Panc1 (cell line): ENCODE data around the gene OR2AE1. TPM values are rescaled to one million over a fixed set of nuclear protein-coding genes. Genes with fewer than 3 reads are reported as not detected.

ENCODE experiments used
- ATAC-seq: fragments of 200-7000 bp; cut with Tn5 transposase; 2 replicates; pipeline ENCODE4 v1.9.1; 2020; ENCODE audit warnings: mild to moderate bottlenecking, moderate library complexity
- BruUV-seq: library from RNA; stranded (reverse); fragments of 400-500 nt; replicated peaks from 2 replicates; lab custom pipeline; 2021; lab: Mats Ljungman, UMichigan
- CTCF ChIA-PET: fragments of 300-600 bp; sonication (Branson Sonifier 250); formaldehyde crosslinking; loops from one replicate; lab custom pipeline; 2022; ENCODE audit warnings: antibody characterized with exemption; lab: Charles Lee
- POLR2A ChIA-PET: fragments of 300-600 bp; sonication (Branson Sonifier 250); formaldehyde crosslinking; loops from one replicate; lab custom pipeline; 2022; ENCODE audit warnings: antibody characterized with exemption; lab: Charles Lee
- DNase-seq: peaks from one replicate; pipeline ENCODE4 v3.0.0-alpha.2; 2010; ENCODE audit warnings: low read depth, low spot score
- H3K27ac ChIP-seq: 2 replicates; pipeline ENCODE4 v1.5.1; 2011; ENCODE audit warnings: mild to moderate bottlenecking, low read length, inconsistent platforms
- H3K27me3 ChIP-seq: fragments of 200-500 bp; sonication (Bioruptor generic); 2 replicates; pipeline ENCODE4 v1.6.0; 2014; ENCODE audit warnings: low read length, inconsistent platforms; ENCODE audit not compliant: control insufficient read depth, insufficient read depth
- H3K36me3 ChIP-seq: fragments of 200-500 bp; sonication (Bioruptor generic); 2 replicates; pipeline ENCODE4 v1.5.1; 2014; ENCODE audit warnings: inconsistent platforms, mild to moderate bottlenecking, low read length, moderate library complexity; ENCODE audit not compliant: control insufficient read depth, insufficient read depth
- H3K4me1 ChIP-seq: 2 replicates; pipeline ENCODE4 v1.5.1; 2011; ENCODE audit warnings: inconsistent platforms, mild to moderate bottlenecking, low read length, moderate library complexity; ENCODE audit not compliant: control insufficient read depth, insufficient read depth
- H3K4me3 ChIP-seq, 2 experiments: 2 replicates each; pipeline ENCODE4 v1.5.1; 2011 to 2012; ENCODE audit warnings: low read depth in 2 of 2, low read length in 2 of 2, mild to moderate bottlenecking in 2 of 2, inconsistent platforms in 1 of 2, moderate library complexity in 1 of 2
- H3K9me3 ChIP-seq: fragments of 200-500 bp; sonication (Bioruptor generic); 2 replicates; pipeline ENCODE4 v1.5.1; 2014; ENCODE audit warnings: low read depth, mild to moderate bottlenecking, inconsistent platforms, low read length, moderate library complexity; ENCODE audit not compliant: control insufficient read depth, insufficient read depth
- POLR2AphosphoS5 ChIP-seq: IDR thresholded peaks from 2 replicates; pipeline ENCODE4 v1.6.1; 2012; ENCODE audit warnings: mild to moderate bottlenecking, low read depth, low read length, moderate library complexity
- SIN3A ChIP-seq: IDR thresholded peaks from 2 replicates; pipeline ENCODE4 v1.6.1; 2012; ENCODE audit warnings: low read depth, mild to moderate bottlenecking, low read length, moderate library complexity, borderline replicate concordance; ENCODE audit not compliant: insufficient read depth
- TCF7L2 ChIP-seq: IDR thresholded peaks from 2 replicates; pipeline ENCODE4 v1.6.1; 2011; ENCODE audit warnings: mild to moderate bottlenecking, low read depth, low read length, inconsistent platforms
- in situ Hi-C: cut with HindIII; loops from 2 replicates; pipeline ENCODE4 v1.10.0; 2016; ENCODE audit warnings: low sequenced_read_pairs, low pct_unique_long_range_greater_than_20kb
- intact Hi-C: fragments of 100-400 bp; cut with micrococcal nuclease; formaldehyde crosslinking; loops from one replicate; pipeline ENCODE4 v1.10.0; 2022; ENCODE audit not compliant: unreplicated experiment
- total RNA-seq: library from RNA; stranded (reverse); gene quantifications from one replicate; pipeline ENCODE4 v1.2.1, GENCODE V29; 2021; ENCODE audit not compliant: unreplicated experiment
- TF ChIP-seq, protein P1 (sequence below), 2 experiments: IDR thresholded peaks; 2 replicates each; pipeline ENCODE4 v1.6.1; 2011 to 2012; ENCODE audit warnings: low read depth in 2 of 2, control low read depth in 1 of 2, low read length in 1 of 2, mild to moderate bottlenecking in 1 of 2, moderate library complexity in 1 of 2; ENCODE audit not compliant: insufficient read depth in 1 of 2
- TF ChIP-seq, protein P2 (sequence below): fragments of 450-650 bp; IDR thresholded peaks from 2 replicates; pipeline ENCODE4 v1.5.1; 2017; ENCODE audit warnings: mild to moderate bottlenecking

Gene OR2AE1
- total RNA-seq, 1 experiment from 2014 or later: not detected

DNA sequence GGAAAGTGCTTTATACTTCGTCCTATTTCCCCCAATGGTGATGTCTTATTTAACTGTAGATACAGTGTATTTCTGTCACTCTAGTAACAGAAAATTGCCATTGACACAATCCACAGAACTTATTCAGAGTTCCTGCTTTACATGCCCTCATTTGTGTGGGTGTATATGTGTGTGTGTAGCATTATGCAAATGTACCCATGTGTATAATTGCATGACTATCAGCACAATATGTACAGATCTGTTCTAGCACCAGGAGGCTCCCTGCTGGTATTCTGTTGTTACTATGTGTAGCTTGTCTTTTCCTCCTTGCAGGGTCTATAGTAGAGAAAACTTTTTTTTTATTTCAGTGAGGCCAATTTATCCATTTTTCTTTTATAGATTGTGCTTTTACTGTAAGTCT is 32.5 kb downstream of the OR2AE1 start:
- peaks cover 17% of the 10 kb centered on the region for H3K27me3 ChIP-seq
- no peaks in the 10 kb centered on the region for H3K4me1 ChIP-seq
- ATAC-seq: no peak
- H3K27ac ChIP-seq: no peak overlapping the region
- in situ Hi-C loops: no loop called here
- intact Hi-C loops: no loop called here
- H3K36me3 ChIP-seq: no peaks in the 10 kb centered on the region
- ChIA-PET CTCF (interaction anchor here (0.5 kb wide), 1 partner anchor 338 kb away, joined by 3 read pairs; no protein-coding TSS in a partner anchor), POLR2A (no interaction called here)
- no TSS peak for BruUV-seq
- DNase-seq: no peak
- H3K4me3 ChIP-seq: no peak overlapping the region
- H3K9me3 ChIP-seq: no peaks in the 10 kb centered on the region
- TF ChIP-seq POLR2AphosphoS5 (no peak), SIN3A (no peak), TCF7L2 (no peak)
- TF ChIP-seq, protein P1, sequence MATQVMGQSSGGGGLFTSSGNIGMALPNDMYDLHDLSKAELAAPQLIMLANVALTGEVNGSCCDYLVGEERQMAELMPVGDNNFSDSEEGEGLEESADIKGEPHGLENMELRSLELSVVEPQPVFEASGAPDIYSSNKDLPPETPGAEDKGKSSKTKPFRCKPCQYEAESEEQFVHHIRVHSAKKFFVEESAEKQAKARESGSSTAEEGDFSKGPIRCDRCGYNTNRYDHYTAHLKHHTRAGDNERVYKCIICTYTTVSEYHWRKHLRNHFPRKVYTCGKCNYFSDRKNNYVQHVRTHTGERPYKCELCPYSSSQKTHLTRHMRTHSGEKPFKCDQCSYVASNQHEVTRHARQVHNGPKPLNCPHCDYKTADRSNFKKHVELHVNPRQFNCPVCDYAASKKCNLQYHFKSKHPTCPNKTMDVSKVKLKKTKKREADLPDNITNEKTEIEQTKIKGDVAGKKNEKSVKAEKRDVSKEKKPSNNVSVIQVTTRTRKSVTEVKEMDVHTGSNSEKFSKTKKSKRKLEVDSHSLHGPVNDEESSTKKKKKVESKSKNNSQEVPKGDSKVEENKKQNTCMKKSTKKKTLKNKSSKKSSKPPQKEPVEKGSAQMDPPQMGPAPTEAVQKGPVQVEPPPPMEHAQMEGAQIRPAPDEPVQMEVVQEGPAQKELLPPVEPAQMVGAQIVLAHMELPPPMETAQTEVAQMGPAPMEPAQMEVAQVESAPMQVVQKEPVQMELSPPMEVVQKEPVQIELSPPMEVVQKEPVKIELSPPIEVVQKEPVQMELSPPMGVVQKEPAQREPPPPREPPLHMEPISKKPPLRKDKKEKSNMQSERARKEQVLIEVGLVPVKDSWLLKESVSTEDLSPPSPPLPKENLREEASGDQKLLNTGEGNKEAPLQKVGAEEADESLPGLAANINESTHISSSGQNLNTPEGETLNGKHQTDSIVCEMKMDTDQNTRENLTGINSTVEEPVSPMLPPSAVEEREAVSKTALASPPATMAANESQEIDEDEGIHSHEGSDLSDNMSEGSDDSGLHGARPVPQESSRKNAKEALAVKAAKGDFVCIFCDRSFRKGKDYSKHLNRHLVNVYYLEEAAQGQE (IDR thresholded peaks at IDR 0.05; ENCODE audit: insufficient read depth in 1 of 2, low read depth in 2 of 2, low read length in 1 of 2): no peak
- TF ChIP-seq, protein P2, sequence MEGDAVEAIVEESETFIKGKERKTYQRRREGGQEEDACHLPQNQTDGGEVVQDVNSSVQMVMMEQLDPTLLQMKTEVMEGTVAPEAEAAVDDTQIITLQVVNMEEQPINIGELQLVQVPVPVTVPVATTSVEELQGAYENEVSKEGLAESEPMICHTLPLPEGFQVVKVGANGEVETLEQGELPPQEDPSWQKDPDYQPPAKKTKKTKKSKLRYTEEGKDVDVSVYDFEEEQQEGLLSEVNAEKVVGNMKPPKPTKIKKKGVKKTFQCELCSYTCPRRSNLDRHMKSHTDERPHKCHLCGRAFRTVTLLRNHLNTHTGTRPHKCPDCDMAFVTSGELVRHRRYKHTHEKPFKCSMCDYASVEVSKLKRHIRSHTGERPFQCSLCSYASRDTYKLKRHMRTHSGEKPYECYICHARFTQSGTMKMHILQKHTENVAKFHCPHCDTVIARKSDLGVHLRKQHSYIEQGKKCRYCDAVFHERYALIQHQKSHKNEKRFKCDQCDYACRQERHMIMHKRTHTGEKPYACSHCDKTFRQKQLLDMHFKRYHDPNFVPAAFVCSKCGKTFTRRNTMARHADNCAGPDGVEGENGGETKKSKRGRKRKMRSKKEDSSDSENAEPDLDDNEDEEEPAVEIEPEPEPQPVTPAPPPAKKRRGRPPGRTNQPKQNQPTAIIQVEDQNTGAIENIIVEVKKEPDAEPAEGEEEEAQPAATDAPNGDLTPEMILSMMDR: no peak

DNA sequence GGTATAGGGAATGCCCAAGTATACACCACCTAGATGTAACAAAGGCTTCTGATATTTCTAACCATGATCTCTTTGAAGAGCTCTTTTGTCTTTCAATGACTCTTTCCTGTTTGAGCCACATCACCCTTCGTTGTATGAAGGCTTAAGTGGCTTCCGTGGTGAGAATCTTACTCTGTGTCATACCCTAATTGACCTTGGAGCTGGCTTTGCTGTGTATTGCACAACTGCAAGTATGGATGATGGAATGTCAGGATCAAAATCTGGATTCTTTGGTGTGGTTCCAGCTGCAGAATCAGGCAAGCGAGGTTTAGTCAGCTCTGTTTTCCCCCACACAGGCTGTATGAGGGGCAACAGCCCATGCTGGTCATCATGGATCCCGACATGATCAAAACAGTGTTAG is 33.0 kb downstream of the OR2AE1 start:
- ATAC-seq (no peak), DNase-seq (no peak)
- Histone ChIP-seq H3K4me1 (no peaks in the 10 kb centered on the region), H3K36me3 (no peaks in the 10 kb centered on the region), H3K27ac (no peak overlapping the region), H3K27me3 (peaks cover 17% of the 10 kb centered on the region), H3K4me3 (no peak overlapping the region), H3K9me3 (no peaks in the 10 kb centered on the region)
- no peak for TF ChIP-seq POLR2AphosphoS5
- TF ChIP-seq, protein P2: no peak
- TF ChIP-seq, protein P1 (IDR thresholded peaks at IDR 0.05; ENCODE audit: insufficient read depth in 1 of 2, low read depth in 2 of 2, low read length in 1 of 2): no peak
- TF ChIP-seq TCF7L2: no peak
- no peak for TF ChIP-seq SIN3A
- ChIA-PET POLR2A (no interaction called here), CTCF (interaction anchor here (0.5 kb wide), 1 partner anchor 337 kb away, joined by 3 read pairs; no protein-coding TSS in a partner anchor)
- intact Hi-C loops (no loop called here), in situ Hi-C loops (no loop called here)
- no TSS peak for BruUV-seq
